ENCODE data around the gene CCNA2. TPM values are rescaled to one million over a fixed set of nuclear protein-coding genes. Genes with fewer than 3 reads are reported as not detected.

The CCNA2 gene
- total RNA-seq, 1 experiment from 2014 or later, result 46.8 TPM

DNA sequence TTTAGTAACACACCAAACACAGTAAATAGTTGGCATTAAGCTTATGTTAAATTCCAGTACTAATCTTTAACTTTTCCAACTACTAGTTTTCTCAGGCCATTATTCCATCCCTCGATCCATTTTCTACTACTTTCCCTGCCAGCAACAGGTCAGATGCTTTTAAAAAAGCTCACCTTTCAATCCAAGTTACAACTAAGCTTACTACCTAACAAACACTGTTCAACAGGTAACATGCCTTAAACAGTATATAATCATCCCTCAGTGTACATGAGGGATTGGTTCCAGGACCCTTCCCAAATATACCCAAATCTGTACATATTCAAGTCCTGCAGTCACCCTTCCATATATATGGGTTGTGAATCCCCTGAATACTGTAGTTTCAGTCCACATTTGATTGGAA, 5.5 kb downstream of the CCNA2 start:
- H4K20me1 ChIP-seq (ENCODE audit: insufficient read depth, low read depth, low read length), result peaks cover 5% of the 10 kb centered on the region; the same call in 1 of the 2 replicates
- H3K36me3 ChIP-seq (ENCODE audit: insufficient read depth, low read length), result peaks cover 85% of the 10 kb centered on the region
- H3K27ac ChIP-seq (ENCODE audit: low read length), result no peak overlapping the region
- peaks cover 36% of the 10 kb centered on the region for H3K4me1 ChIP-seq (ENCODE audit: low read length)
- no peak overlapping the region for H3K4me2 ChIP-seq (ENCODE audit: low read depth, low read length, poor library complexity, severe bottlenecking)
- H3K27me3 ChIP-seq (ENCODE audit: low read length), result no peaks in the 10 kb centered on the region
- no peak overlapping the region for H3K4me3 ChIP-seq (ENCODE audit: low read length)
- DNase-seq, result no peak
- H3K9ac ChIP-seq (ENCODE audit: low read length), result no peak overlapping the region
- no peak overlapping the region for H2AFZ ChIP-seq (ENCODE audit: low read length)
- no peaks in the 10 kb centered on the region for H3K9me3 ChIP-seq (ENCODE audit: low read length)
- H3K9me2 ChIP-seq (replicated peaks; ENCODE audit: insufficient read depth, low read length), result no peaks in the 10 kb centered on the region
- H3K79me2 ChIP-seq (ENCODE audit: low read length), result peaks cover 72% of the 10 kb centered on the region

DNA sequence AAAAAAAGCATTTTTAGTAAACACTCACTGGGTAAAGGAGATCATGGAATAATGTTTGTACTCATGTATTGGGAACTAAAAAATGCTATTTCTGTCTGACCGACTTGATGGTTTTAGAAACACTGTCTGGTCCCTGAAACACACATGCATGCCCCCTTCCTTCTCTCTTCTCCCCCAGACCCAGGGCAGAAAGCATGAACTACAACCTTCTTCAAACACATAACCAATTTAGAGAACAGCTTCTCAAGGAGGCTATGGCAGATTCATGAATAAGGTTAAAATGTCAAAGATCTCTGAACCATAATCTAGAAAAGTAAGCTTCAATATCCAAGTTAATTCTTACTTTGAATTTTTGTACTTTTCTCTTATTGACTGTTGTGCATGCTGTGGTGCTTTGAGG, 6.0 kb downstream of the CCNA2 start:
- H3K4me1 ChIP-seq (ENCODE audit: low read length), result peaks cover 36% of the 10 kb centered on the region
- H4K20me1 ChIP-seq (ENCODE audit: insufficient read depth, low read depth, low read length), result peaks cover 5% of the 10 kb centered on the region; the same call in 1 of the 2 replicates
- H3K9ac ChIP-seq (ENCODE audit: low read length), result no peak overlapping the region
- H3K4me2 ChIP-seq (ENCODE audit: low read depth, low read length, poor library complexity, severe bottlenecking), result no peak overlapping the region
- no peaks in the 10 kb centered on the region for H3K27me3 ChIP-seq (ENCODE audit: low read length)
- no peak overlapping the region for H2AFZ ChIP-seq (ENCODE audit: low read length)
- H3K4me3 ChIP-seq (ENCODE audit: low read length), result no peak overlapping the region
- no peak overlapping the region for H3K27ac ChIP-seq (ENCODE audit: low read length)
- DNase-seq, result no peak
- peaks cover 90% of the 10 kb centered on the region for H3K36me3 ChIP-seq (ENCODE audit: insufficient read depth, low read length)
- no peaks in the 10 kb centered on the region for H3K9me2 ChIP-seq (replicated peaks; ENCODE audit: insufficient read depth, low read length)
- H3K79me2 ChIP-seq (ENCODE audit: low read length), result peaks cover 67% of the 10 kb centered on the region
- H3K9me3 ChIP-seq (ENCODE audit: low read length), result no peaks in the 10 kb centered on the region

DNA sequence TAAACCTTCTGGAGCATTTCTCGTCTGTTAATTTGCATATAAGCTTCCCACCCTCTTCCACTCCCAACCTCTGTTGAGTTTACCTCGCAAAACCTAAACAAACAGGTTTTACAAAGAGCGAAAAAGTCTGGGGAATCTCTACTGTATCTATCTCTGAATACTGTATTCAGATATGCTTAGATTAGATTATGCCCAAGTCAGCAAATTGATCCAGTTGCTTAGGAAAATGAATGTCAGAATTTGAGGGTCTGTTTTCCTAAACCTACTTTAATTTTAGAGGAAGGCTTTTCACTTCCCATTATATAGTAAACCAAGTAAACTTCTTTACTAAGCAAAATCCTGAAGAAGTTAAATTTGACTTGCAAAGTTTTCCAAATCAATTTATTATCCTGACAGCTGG, 6.7 kb downstream of the CCNA2 start:
- no peak overlapping the region for H2AFZ ChIP-seq (ENCODE audit: low read length)
- DNase-seq, result no peak
- H3K27me3 ChIP-seq (ENCODE audit: low read length), result no peaks in the 10 kb centered on the region
- no peak overlapping the region for H3K4me2 ChIP-seq (ENCODE audit: low read depth, low read length, poor library complexity, severe bottlenecking)
- peaks cover 60% of the 10 kb centered on the region for H3K79me2 ChIP-seq (ENCODE audit: low read length)
- no peak overlapping the region for H3K4me3 ChIP-seq (ENCODE audit: low read length)
- H3K9me2 ChIP-seq (replicated peaks; ENCODE audit: insufficient read depth, low read length), result no peaks in the 10 kb centered on the region
- 0 out of 2 replicates have a peak overlapping the region, but pooled peaks have one; percentile 2 for H3K27ac ChIP-seq (ENCODE audit: low read length)
- peaks cover 30% of the 10 kb centered on the region for H3K4me1 ChIP-seq (ENCODE audit: low read length)
- no peaks in the 10 kb centered on the region for H4K20me1 ChIP-seq (ENCODE audit: insufficient read depth, low read depth, low read length)
- H3K9me3 ChIP-seq (ENCODE audit: low read length), result no peaks in the 10 kb centered on the region
- H3K36me3 ChIP-seq (ENCODE audit: insufficient read depth, low read length), result peaks cover 89% of the 10 kb centered on the region
- H3K9ac ChIP-seq (ENCODE audit: low read length), result no peak overlapping the region

DNA sequence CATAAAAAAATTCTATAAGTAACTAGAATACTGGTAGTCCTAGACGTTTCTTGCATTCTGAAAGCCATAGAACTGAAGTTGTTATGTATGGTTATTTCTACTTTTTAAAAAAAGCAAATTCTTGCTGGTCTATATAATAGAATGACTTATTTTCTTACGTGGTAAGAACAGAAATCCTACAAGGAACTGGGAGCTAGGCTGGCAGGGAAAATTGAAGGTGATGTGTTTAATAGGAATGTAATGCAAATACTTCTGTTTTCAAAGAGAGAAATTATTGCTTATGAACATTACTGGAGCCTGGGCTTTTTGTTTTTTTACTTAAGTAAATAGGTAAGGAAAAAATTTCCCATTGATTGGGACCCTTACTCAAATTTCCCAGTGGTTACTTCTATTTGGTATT, 8.9 kb downstream of the CCNA2 start:
- Histone ChIP-seq H3K4me2 (ENCODE audit: low read depth, low read length, poor library complexity, severe bottlenecking) (no peak overlapping the region), H3K27ac (ENCODE audit: low read length) (no peak overlapping the region), H3K4me3 (ENCODE audit: low read length) (no peak overlapping the region), H3K9me2 (replicated peaks; ENCODE audit: insufficient read depth, low read length) (no peaks in the 10 kb centered on the region), H3K27me3 (ENCODE audit: low read length) (no peaks in the 10 kb centered on the region), H2AFZ (ENCODE audit: low read length) (no peak overlapping the region), H3K36me3 (ENCODE audit: insufficient read depth, low read length) (peaks cover 76% of the 10 kb centered on the region; the same call in 1 of the 2 replicates), H3K9ac (ENCODE audit: low read length) (no peak overlapping the region), H3K9me3 (ENCODE audit: low read length) (no peaks in the 10 kb centered on the region), H3K79me2 (ENCODE audit: low read length) (peaks cover 41% of the 10 kb centered on the region), H4K20me1 (ENCODE audit: insufficient read depth, low read depth, low read length) (no peaks in the 10 kb centered on the region), H3K4me1 (ENCODE audit: low read length) (peaks cover 13% of the 10 kb centered on the region)
- DNase-seq, result no peak

DNA sequence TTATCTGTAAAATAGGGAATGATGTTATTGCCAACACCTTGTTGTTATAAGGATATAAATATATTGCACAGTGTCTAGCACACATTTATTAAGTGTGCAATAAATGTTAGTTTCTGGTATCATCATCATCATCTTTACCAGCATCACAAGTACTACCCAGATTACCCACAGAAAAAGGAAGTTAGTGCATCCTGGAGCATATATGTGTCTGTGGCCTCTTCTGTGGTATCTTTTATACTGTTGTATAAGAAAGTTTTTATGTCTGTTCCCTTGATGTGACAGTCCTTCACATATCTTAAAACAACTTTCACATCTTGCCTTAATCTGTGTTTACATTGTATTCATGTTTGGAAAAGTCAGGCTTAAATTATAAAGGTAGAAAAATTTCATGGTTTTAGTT, 12.6 kb downstream of the CCNA2 start:
- Histone ChIP-seq H3K36me3 (ENCODE audit: insufficient read depth, low read length) (peaks cover 62% of the 10 kb centered on the region; the same call in 1 of the 2 replicates), H3K79me2 (ENCODE audit: low read length) (peaks cover 27% of the 10 kb centered on the region), H3K4me1 (ENCODE audit: low read length) (no peaks in the 10 kb centered on the region), H3K4me2 (ENCODE audit: low read depth, low read length, poor library complexity, severe bottlenecking) (no peak overlapping the region), H3K9ac (ENCODE audit: low read length) (no peak overlapping the region), H3K9me2 (replicated peaks; ENCODE audit: insufficient read depth, low read length) (no peaks in the 10 kb centered on the region), H3K27ac (ENCODE audit: low read length) (no peak overlapping the region), H4K20me1 (ENCODE audit: insufficient read depth, low read depth, low read length) (no peaks in the 10 kb centered on the region), H2AFZ (ENCODE audit: low read length) (no peak overlapping the region), H3K9me3 (ENCODE audit: low read length) (no peaks in the 10 kb centered on the region), H3K4me3 (ENCODE audit: low read length) (no peak overlapping the region), H3K27me3 (ENCODE audit: low read length) (no peaks in the 10 kb centered on the region)
- no peak for DNase-seq

GRCh38 chr4:121806411-121806810, 17.3 kb downstream of the CCNA2 start:
- Histone ChIP-seq H3K4me2 (ENCODE audit: low read depth, low read length, poor library complexity, severe bottlenecking) (no peak overlapping the region), H3K36me3 (ENCODE audit: insufficient read depth, low read length) (peaks cover 57% of the 10 kb centered on the region; the same call in 1 of the 2 replicates), H3K4me3 (ENCODE audit: low read length) (no peak overlapping the region), H3K27me3 (ENCODE audit: low read length) (no peaks in the 10 kb centered on the region), H4K20me1 (ENCODE audit: insufficient read depth, low read depth, low read length) (no peaks in the 10 kb centered on the region), H3K4me1 (ENCODE audit: low read length) (peaks cover 14% of the 10 kb centered on the region), H3K9ac (ENCODE audit: low read length) (no peak overlapping the region), H2AFZ (ENCODE audit: low read length) (no peak overlapping the region), H3K9me2 (replicated peaks; ENCODE audit: insufficient read depth, low read length) (no peaks in the 10 kb centered on the region), H3K9me3 (ENCODE audit: low read length) (no peaks in the 10 kb centered on the region), H3K27ac (ENCODE audit: low read length) (no peak overlapping the region), H3K79me2 (ENCODE audit: low read length) (peaks cover 53% of the 10 kb centered on the region)
- no peak for DNase-seq

GRCh38 chr4:121801715-121802075, 22.0 kb downstream of the CCNA2 start:
- Histone ChIP-seq H3K27ac (ENCODE audit: low read length) (peak overlapping the region; percentile 24; the same call in 1 of the 2 replicates), H3K9me3 (ENCODE audit: low read length) (no peaks in the 10 kb centered on the region), H3K27me3 (ENCODE audit: low read length) (no peaks in the 10 kb centered on the region), H3K4me1 (ENCODE audit: low read length) (peaks cover 32% of the 10 kb centered on the region), H3K9me2 (replicated peaks; ENCODE audit: insufficient read depth, low read length) (no peaks in the 10 kb centered on the region), H3K36me3 (ENCODE audit: insufficient read depth, low read length) (peaks cover 33% of the 10 kb centered on the region; the same call in 1 of the 2 replicates), H3K4me3 (ENCODE audit: low read length) (peak overlapping the region; percentile 85), H3K9ac (ENCODE audit: low read length) (peak overlapping the region; percentile 77), H3K4me2 (ENCODE audit: low read depth, low read length, poor library complexity, severe bottlenecking) (peak overlapping the region; percentile 96), H2AFZ (ENCODE audit: low read length) (peak overlapping the region; percentile 32; the same call in 1 of the 2 replicates), H4K20me1 (ENCODE audit: insufficient read depth, low read depth, low read length) (no peaks in the 10 kb centered on the region), H3K79me2 (ENCODE audit: low read length) (peaks cover 47% of the 10 kb centered on the region)
- no peak for DNase-seq

DNA sequence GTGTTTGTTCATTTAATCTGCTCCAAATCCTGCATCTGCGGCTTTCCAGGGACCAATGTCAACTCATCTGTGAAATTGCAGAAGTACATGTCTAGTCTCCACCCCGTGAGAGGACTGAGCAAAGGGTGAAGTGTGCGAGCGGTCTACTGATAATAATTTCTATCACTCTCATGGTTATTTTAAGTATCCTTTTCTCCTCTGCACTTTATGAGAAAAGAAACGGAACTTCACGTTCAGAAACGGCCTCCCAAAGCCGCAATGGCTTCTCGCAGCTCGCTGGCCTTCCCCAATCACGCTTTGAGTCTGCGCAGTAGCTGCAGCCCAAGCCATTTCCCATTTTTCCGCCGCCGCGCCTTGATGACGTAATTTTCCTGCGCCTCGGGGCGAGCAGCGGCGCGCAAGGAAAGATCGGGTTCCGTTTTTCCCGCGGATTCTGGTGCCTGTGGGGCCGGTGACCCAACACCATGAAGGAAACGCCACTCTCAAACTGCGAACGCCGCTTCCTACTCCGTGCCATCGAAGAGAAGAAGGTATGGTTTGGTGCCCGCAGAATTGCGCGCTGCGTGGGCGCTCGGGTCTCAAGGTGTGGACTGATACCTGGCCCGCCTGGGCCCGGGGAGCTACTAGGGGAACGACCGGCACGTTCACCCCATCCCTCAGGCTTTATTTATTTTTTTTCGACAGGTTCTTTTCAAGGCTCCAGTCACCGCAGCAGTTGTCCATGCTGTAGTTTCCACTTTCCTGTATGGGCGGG, 22.5 kb downstream of the CCNA2 start, which contains the start of gene EXOSC9:
EXOSC9 (plus strand) TSS at position 363 of the 754 bp plus-strand sequence; CDS start at position 465, 102 bp downstream.
- peaks cover 43% of the 10 kb centered on the region for H3K79me2 ChIP-seq (ENCODE audit: low read length)
- peak within 1 kb of the TSS; percentile 77 for H3K9ac ChIP-seq (ENCODE audit: low read length)
- H2AFZ ChIP-seq (ENCODE audit: low read length), result peak within 1 kb of the TSS; percentile 61
- peak within 1 kb of the TSS; percentile 89 for H3K27ac ChIP-seq (ENCODE audit: low read length)
- peaks cover 29% of the 10 kb centered on the region; the same call in 1 of the 2 replicates for H3K36me3 ChIP-seq (ENCODE audit: insufficient read depth, low read length)
- no peaks in the 10 kb centered on the region for H3K9me2 ChIP-seq (replicated peaks; ENCODE audit: insufficient read depth, low read length)
- H3K27me3 ChIP-seq (ENCODE audit: low read length), result no peaks in the 10 kb centered on the region
- no peaks in the 10 kb centered on the region for H4K20me1 ChIP-seq (ENCODE audit: insufficient read depth, low read depth, low read length)
- DNase-seq, result peak; percentile 98
- H3K4me1 ChIP-seq (ENCODE audit: low read length), result peaks cover 32% of the 10 kb centered on the region
- H3K4me2 ChIP-seq (ENCODE audit: low read depth, low read length, poor library complexity, severe bottlenecking), result peak within 1 kb of the TSS; percentile 96
- peak within 1 kb of the TSS; percentile 85 for H3K4me3 ChIP-seq (ENCODE audit: low read length)
- no peaks in the 10 kb centered on the region for H3K9me3 ChIP-seq (ENCODE audit: low read length)

All from Karpas-422 (cell line).